Upper lobe of right lung (tissue), 1 donor: Measurements from ENCODE around the gene LARGE1. TPM values are rescaled to one million over a fixed set of nuclear protein-coding genes. Genes with fewer than 3 reads are reported as not detected.

ENCODE experiments used
- ATAC-seq: fragments of 200-7000 bp; cut with Tn5 transposase; one replicate; pipeline ENCODE4 v1.9.1; 2020; ENCODE audit warnings: mild to moderate bottlenecking, moderate library complexity
- DNase-seq: peaks from one replicate; pipeline ENCODE4 v3.0.0-alpha.2; 2020
- H3K27ac ChIP-seq: fragments of 200-600 bp; one replicate; pipeline ENCODE4 v1.8.0; 2022
- H3K27me3 ChIP-seq: fragments of 200-600 bp; one replicate; pipeline ENCODE4 v1.8.0; 2022; ENCODE audit warnings: mild to moderate bottlenecking
- H3K36me3 ChIP-seq: fragments of 200-600 bp; one replicate; pipeline ENCODE4 v1.8.0; 2022
- H3K4me1 ChIP-seq: fragments of 200-600 bp; one replicate; pipeline ENCODE4 v1.8.0; 2022
- H3K4me3 ChIP-seq: fragments of 200-600 bp; one replicate; pipeline ENCODE4 v1.8.0; 2022; ENCODE audit warnings: mild to moderate bottlenecking
- H3K9me3 ChIP-seq: fragments of 200-600 bp; one replicate; pipeline ENCODE4 v1.8.0; 2022
- CTCF ChIP-seq: fragments of 200-600 bp; IDR thresholded peaks from one replicate; pipeline ENCODE4 v1.8.0; 2022; ENCODE audit warnings: antibody characterized with exemption
- intact Hi-C: fragments of 100-400 bp; cut with DNase I; formaldehyde crosslinking; loops from one replicate; pipeline ENCODE4 v1.11.0; 2022
- total RNA-seq: library from RNA; stranded (reverse); fragmentation: NEBNext Ultra II Directional; extraction: Animal tissue kit (Norgen Biotek cat#: 25700); gene quantifications from one replicate; pipeline ENCODE4 v1.2.1, GENCODE V29; 2021
- donor health status: DM: no; HTN: yes; CAD: no; lungs with severe emphysema.

The LARGE1 gene
- total RNA-seq, 1 donor from 2014 or later, result 33.5 TPM

- no peaks in the 10 kb centered on the region for H3K36me3 ChIP-seq
- no peaks in the 10 kb centered on the region for H3K9me3 ChIP-seq
- H3K27ac ChIP-seq, result no peak overlapping the region
- H3K27me3 ChIP-seq, result no peaks in the 10 kb centered on the region
- intact Hi-C loops, result no loop called here
- ATAC-seq (no peak), DNase-seq (no peak)
- no peak for TF ChIP-seq CTCF
- no peaks in the 10 kb centered on the region for H3K4me1 ChIP-seq
- H3K4me3 ChIP-seq, result no peak overlapping the region
Measured at GRCh38 chr22:33421859-33422258, 498.4 kb downstream of the LARGE1 start.

- H3K27ac ChIP-seq, result no peak overlapping the region
- DNase-seq (no peak), ATAC-seq (no peak)
- intact Hi-C loops, result no loop called here
- H3K27me3 ChIP-seq, result no peaks in the 10 kb centered on the region
- no peaks in the 10 kb centered on the region for H3K36me3 ChIP-seq
- no peak overlapping the region for H3K4me3 ChIP-seq
- no peaks in the 10 kb centered on the region for H3K4me1 ChIP-seq
- no peaks in the 10 kb centered on the region for H3K9me3 ChIP-seq
- no peak for TF ChIP-seq CTCF
Measured at GRCh38 chr22:33418484-33418883, 501.8 kb downstream of the LARGE1 start.

- no peaks in the 10 kb centered on the region for H3K4me1 ChIP-seq
- ATAC-seq (no peak), DNase-seq (no peak)
- no peaks in the 10 kb centered on the region for H3K27me3 ChIP-seq
- no peak overlapping the region for H3K4me3 ChIP-seq
- no peaks in the 10 kb centered on the region for H3K9me3 ChIP-seq
- H3K27ac ChIP-seq, result no peak overlapping the region
- H3K36me3 ChIP-seq, result no peaks in the 10 kb centered on the region
- no peak for TF ChIP-seq CTCF
- intact Hi-C loops, result no loop called here
Measured at GRCh38 chr22:33415401-33415800, 504.9 kb downstream of the LARGE1 start.

- Histone ChIP-seq H3K27me3 (no peaks in the 10 kb centered on the region), H3K4me3 (no peak overlapping the region), H3K27ac (no peak overlapping the region), H3K36me3 (no peaks in the 10 kb centered on the region), H3K4me1 (no peaks in the 10 kb centered on the region), H3K9me3 (no peaks in the 10 kb centered on the region)
- intact Hi-C loops, result no loop called here
- ATAC-seq, result no peak
- no peak for DNase-seq
- TF ChIP-seq CTCF, result no peak
Measured at GRCh38 chr22:33409079-33409478, 511.2 kb downstream of the LARGE1 start.

- ATAC-seq (no peak), DNase-seq (no peak)
- Histone ChIP-seq H3K36me3 (no peaks in the 10 kb centered on the region), H3K9me3 (no peaks in the 10 kb centered on the region), H3K27me3 (no peaks in the 10 kb centered on the region), H3K4me1 (no peaks in the 10 kb centered on the region), H3K27ac (no peak overlapping the region), H3K4me3 (no peak overlapping the region)
- intact Hi-C loops, result no loop called here
- TF ChIP-seq CTCF, result no peak
Measured at GRCh38 chr22:33405194-33405593, 515.1 kb downstream of the LARGE1 start.

GRCh38 chr22:33404723-33405122 is 515.6 kb downstream of the LARGE1 start:
- intact Hi-C loops, result no loop called here

More at GRCh38 chr22:33404723-33405122, 515.6 kb downstream of the LARGE1 start:
- Histone ChIP-seq H3K9me3 (no peaks in the 10 kb centered on the region), H3K36me3 (no peaks in the 10 kb centered on the region), H3K27me3 (no peaks in the 10 kb centered on the region), H3K27ac (no peak overlapping the region), H3K4me3 (no peak overlapping the region), H3K4me1 (no peaks in the 10 kb centered on the region)
- ATAC-seq (no peak), DNase-seq (no peak)
- no peak for TF ChIP-seq CTCF
